Measurements from ENCODE around the gene RHOB.

RHOB gene

DNA sequence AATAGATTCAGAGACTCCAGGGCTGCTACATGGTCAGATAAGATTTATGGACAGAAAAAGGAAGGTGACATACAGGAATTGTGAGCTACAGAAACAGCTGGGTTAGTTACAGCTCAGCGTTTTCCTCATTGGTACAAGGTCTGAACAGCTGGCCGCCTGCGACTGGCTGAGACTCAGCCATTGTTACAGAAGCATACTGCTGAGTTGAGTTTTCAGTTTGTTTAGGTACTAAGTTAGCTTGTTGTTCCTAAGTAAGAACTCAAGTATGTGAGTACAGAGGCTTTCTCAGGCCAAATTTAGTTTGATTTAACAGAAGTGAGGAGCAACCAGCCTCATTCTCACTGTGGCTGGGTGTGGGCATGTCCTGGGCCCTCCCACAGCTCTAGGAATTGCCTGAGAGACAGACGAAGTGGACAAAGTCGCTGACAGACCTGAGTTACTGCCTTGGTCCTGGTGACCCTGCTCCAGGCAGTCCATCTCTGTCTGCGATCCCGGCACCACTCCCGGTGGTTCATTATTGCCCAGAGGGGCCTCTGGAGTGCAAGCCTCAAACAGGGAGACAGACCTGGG lies 27.8 kb upstream of the RHOB start:
- H3K9me3 ChIP-seq (ENCODE audit: severe bottlenecking), result no peaks in the 10 kb centered on the region
- TF ChIP-seq, protein P1, sequence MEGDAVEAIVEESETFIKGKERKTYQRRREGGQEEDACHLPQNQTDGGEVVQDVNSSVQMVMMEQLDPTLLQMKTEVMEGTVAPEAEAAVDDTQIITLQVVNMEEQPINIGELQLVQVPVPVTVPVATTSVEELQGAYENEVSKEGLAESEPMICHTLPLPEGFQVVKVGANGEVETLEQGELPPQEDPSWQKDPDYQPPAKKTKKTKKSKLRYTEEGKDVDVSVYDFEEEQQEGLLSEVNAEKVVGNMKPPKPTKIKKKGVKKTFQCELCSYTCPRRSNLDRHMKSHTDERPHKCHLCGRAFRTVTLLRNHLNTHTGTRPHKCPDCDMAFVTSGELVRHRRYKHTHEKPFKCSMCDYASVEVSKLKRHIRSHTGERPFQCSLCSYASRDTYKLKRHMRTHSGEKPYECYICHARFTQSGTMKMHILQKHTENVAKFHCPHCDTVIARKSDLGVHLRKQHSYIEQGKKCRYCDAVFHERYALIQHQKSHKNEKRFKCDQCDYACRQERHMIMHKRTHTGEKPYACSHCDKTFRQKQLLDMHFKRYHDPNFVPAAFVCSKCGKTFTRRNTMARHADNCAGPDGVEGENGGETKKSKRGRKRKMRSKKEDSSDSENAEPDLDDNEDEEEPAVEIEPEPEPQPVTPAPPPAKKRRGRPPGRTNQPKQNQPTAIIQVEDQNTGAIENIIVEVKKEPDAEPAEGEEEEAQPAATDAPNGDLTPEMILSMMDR (IDR thresholded peaks at IDR 0.05; ENCODE audit: low read depth, low read length), result no peak
- peak; percentile 4 for DNase-seq
- H3K27me3 ChIP-seq (ENCODE audit: insufficient read depth, low read depth, severe bottlenecking), result no peaks in the 10 kb centered on the region
- H3K27ac ChIP-seq, result no peak overlapping the region
- no peaks in the 10 kb centered on the region for H3K36me3 ChIP-seq
- H3K4me3 ChIP-seq (ENCODE audit: low read depth, low read length), result no peak overlapping the region

GRCh38 chr2:20419752-20420151 lies 27.1 kb upstream of the RHOB start:
- Histone ChIP-seq H3K27ac (no peak overlapping the region), H3K27me3 (ENCODE audit: insufficient read depth, low read depth, severe bottlenecking) (no peaks in the 10 kb centered on the region), H3K9me3 (ENCODE audit: severe bottlenecking) (no peaks in the 10 kb centered on the region), H3K36me3 (no peaks in the 10 kb centered on the region), H3K4me3 (ENCODE audit: low read depth, low read length) (no peak overlapping the region)
- DNase-seq, result peak; percentile 2
- TF ChIP-seq, protein P1 (IDR thresholded peaks at IDR 0.05; ENCODE audit: low read depth, low read length), result no peak

GRCh38 chr2:20421336-20421987 lies 25.4 kb upstream of the RHOB start:
- H3K27me3 ChIP-seq (ENCODE audit: insufficient read depth, low read depth, severe bottlenecking), result no peaks in the 10 kb centered on the region
- H3K36me3 ChIP-seq, result no peaks in the 10 kb centered on the region
- peak; percentile 6 for DNase-seq
- no peak overlapping the region for H3K27ac ChIP-seq
- TF ChIP-seq, protein P1 (IDR thresholded peaks at IDR 0.05; ENCODE audit: low read depth, low read length), result no peak
- H3K9me3 ChIP-seq (ENCODE audit: severe bottlenecking), result no peaks in the 10 kb centered on the region
- no peak overlapping the region for H3K4me3 ChIP-seq (ENCODE audit: low read depth, low read length)

DNA sequence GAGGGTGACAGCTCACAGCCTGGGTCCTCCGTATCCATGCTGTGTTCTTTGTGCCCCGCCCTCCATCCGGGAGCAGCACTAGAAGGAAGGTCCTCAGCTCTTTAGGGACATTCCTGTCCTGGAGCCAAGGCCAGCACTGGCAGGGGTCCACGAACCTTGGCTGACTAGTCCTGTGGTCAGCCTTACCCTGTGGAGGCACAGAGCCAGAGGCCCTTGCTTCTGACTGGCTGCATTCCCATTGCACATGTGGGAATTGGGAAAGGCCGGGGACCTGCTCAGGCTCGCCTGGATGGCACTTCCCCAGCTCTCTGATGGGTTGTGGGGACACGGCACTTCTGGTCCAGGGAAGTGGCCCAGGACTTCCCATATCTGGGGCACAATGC lies 24.9 kb upstream of the RHOB start:
- DNase-seq, result peak; percentile 6
- no peaks in the 10 kb centered on the region for H3K9me3 ChIP-seq (ENCODE audit: severe bottlenecking)
- H3K36me3 ChIP-seq, result no peaks in the 10 kb centered on the region
- H3K4me3 ChIP-seq (ENCODE audit: low read depth, low read length), result no peak overlapping the region
- H3K27ac ChIP-seq, result no peak overlapping the region
- H3K27me3 ChIP-seq (ENCODE audit: insufficient read depth, low read depth, severe bottlenecking), result no peaks in the 10 kb centered on the region
- TF ChIP-seq, protein P1 (IDR thresholded peaks at IDR 0.05; ENCODE audit: low read depth, low read length), result no peak

DNA sequence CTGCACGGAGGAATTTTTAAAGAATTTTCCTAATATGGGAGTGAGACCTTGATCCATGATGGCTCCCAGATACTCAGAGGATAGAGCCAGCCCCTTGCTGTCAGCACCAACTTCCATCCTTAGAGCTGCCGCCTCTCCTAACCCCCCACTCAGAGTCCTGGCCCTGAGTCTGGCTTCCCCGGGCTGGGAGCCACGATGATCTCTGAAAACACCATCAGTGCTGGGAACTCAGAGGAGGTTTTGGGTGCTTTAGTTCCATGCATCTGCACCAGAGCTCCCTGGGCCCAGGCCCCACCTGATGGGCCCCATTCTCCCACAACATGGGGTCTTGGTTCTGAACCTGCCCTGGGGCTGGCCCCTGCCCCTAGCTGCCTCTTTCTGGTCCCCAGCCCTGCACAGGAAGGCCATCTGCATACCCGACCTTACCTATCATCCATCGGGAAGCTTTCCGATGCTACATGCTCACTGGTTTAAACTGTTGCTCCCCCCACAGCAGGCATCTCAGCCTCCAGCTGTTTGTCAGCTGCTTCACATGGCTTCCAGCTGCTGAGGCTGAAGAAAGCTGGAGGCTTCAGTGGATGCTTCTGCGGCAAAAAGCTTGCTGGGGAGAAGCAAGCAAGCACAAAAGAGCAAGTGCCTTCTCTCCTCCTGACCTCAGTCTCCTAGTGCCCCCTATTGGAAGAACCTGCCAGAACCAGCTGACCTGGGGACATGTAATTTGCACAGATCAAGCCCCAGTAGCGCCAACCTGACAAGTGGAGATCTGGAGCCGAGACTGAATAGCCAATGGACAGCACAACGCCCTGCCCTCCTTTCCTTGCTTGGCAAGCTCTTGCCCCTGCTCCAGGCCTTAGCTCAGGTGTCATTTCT lies 24.2 kb upstream of the RHOB start:
- TF ChIP-seq, protein P1 (IDR thresholded peaks at IDR 0.05; ENCODE audit: low read depth, low read length), result peak; percentile 80
- H3K27me3 ChIP-seq (ENCODE audit: insufficient read depth, low read depth, severe bottlenecking), result no peaks in the 10 kb centered on the region
- H3K36me3 ChIP-seq, result no peaks in the 10 kb centered on the region
- H3K27ac ChIP-seq, result no peak overlapping the region
- no peak overlapping the region for H3K4me3 ChIP-seq (ENCODE audit: low read depth, low read length)
- H3K9me3 ChIP-seq (ENCODE audit: severe bottlenecking), result no peaks in the 10 kb centered on the region
- peak; percentile 46 for DNase-seq

All from WERI-Rb-1 (cell line).